WTC11 (cell line): ENCODE data around the gene CPAMD8. TPM values are rescaled to one million over a fixed set of nuclear protein-coding genes. Genes with fewer than 3 reads are reported as not detected.

Experiments
- ATAC-seq: fragments of 200-7000 bp; cut with Tn5 transposase; 2 replicates; pipeline ENCODE4 v1.10.0; 2021; ENCODE audit warnings: mild to moderate bottlenecking, moderate library complexity
- CTCF ChIA-PET: fragments of 300-600 bp; sonication (Branson Sonifier 250); formaldehyde crosslinking; loops from one replicate; lab custom pipeline; 2021; ENCODE audit warnings: antibody characterized with exemption; lab: Charles Lee
- POLR2A ChIA-PET: fragments of 350-600 bp; sonication (Branson Sonifier 250); formaldehyde crosslinking; loops from one replicate; lab custom pipeline; 2021; ENCODE audit warnings: antibody characterized with exemption; lab: Charles Lee
- DNase-seq: peaks from one replicate; pipeline ENCODE4 v3.0.0; 2021; ENCODE audit warnings: low spot score
- H3K27ac Mint-ChIP-seq: 2 replicates; pipeline ENCODE4 v1.8.0; 2021; ENCODE audit warnings: mixed read lengths
- H3K27me3 Mint-ChIP-seq: 2 replicates; pipeline ENCODE4 v1.8.0; 2021; ENCODE audit warnings: low read depth, mild to moderate bottlenecking, moderate library complexity, mixed read lengths
- H3K36me3 Mint-ChIP-seq: 2 replicates; pipeline ENCODE4 v1.8.0; 2021; ENCODE audit warnings: mixed read lengths
- H3K4me1 Mint-ChIP-seq: 2 replicates; pipeline ENCODE4 v1.8.0; 2022; ENCODE audit warnings: mixed read lengths
- H3K4me3 Mint-ChIP-seq: 2 replicates; pipeline ENCODE4 v1.8.0; 2021; ENCODE audit warnings: mild to moderate bottlenecking, moderate library complexity, mixed read lengths
- H3K9me3 Mint-ChIP-seq: 2 replicates; pipeline ENCODE4 v1.8.0; 2021; ENCODE audit warnings: mixed read lengths
- ESRRA ChIP-seq: sonication (generic); formaldehyde crosslinking; IDR thresholded peaks from 2 replicates; pipeline ENCODE4 v1.8.1; 2022; ENCODE audit warnings: mild to moderate bottlenecking, missing genetic modification reagents, borderline replicate concordance
- ETV6 ChIP-seq: sonication (generic); formaldehyde crosslinking; IDR thresholded peaks from 2 replicates; pipeline ENCODE4 v1.8.1; 2022; ENCODE audit warnings: mild to moderate bottlenecking, missing genetic modification reagents
- GABPB1 ChIP-seq: sonication (generic); formaldehyde crosslinking; IDR thresholded peaks from 2 replicates; pipeline ENCODE4 v1.8.1; 2023; ENCODE audit warnings: mild to moderate bottlenecking, missing genetic modification reagents
- HMGA2 ChIP-seq: fragments of 250-450 bp; sonication (Bioruptor Pico); IDR thresholded peaks from 2 replicates; pipeline ENCODE4 v1.4.0; 2021; ENCODE audit warnings: mild to moderate bottlenecking, moderate library complexity
- IRF2 ChIP-seq: sonication (generic); formaldehyde crosslinking; IDR thresholded peaks from 2 replicates; pipeline ENCODE4 v1.8.0; 2022; ENCODE audit warnings: low read depth, missing genetic modification reagents, borderline replicate concordance
- NFYB ChIP-seq: sonication (generic); formaldehyde crosslinking; conservative IDR thresholded peaks from 2 replicates; pipeline ENCODE4 v1.8.0; 2022; ENCODE audit warnings: low read depth, missing genetic modification reagents
- OVOL2 ChIP-seq: fragments of 250-450 bp; sonication (Bioruptor Pico); IDR thresholded peaks from 2 replicates; pipeline ENCODE4 v1.9.0; 2021; ENCODE audit warnings: mild to moderate bottlenecking, borderline replicate concordance
- RORB ChIP-seq: fragments of 250-450 bp; sonication (Bioruptor Pico); IDR thresholded peaks from 2 replicates; pipeline ENCODE4 v1.9.0; 2021; ENCODE audit warnings: mild to moderate bottlenecking
- ZNF138 ChIP-seq: sonication (generic); formaldehyde crosslinking; conservative IDR thresholded peaks from 2 replicates; pipeline ENCODE4 v1.8.1; 2022; ENCODE audit warnings: mild to moderate bottlenecking, moderate library complexity, missing genetic modification reagents
- total RNA-seq: library from RNA; stranded (reverse); gene quantifications from 3 replicates; pipeline ENCODE4 v1.2.3, GENCODE V29; 2021
- TF ChIP-seq, protein P1 (sequence below): sonication (generic); formaldehyde crosslinking; IDR thresholded peaks from 2 replicates; pipeline ENCODE4 v1.8.0; 2023; ENCODE audit warnings: mild to moderate bottlenecking, missing genetic modification reagents
- TF ChIP-seq, protein P2 (sequence below): sonication (generic); formaldehyde crosslinking; IDR thresholded peaks from 2 replicates; pipeline ENCODE4 v1.8.1; 2023; ENCODE audit warnings: mild to moderate bottlenecking, missing genetic modification reagents, borderline replicate concordance
- TF ChIP-seq, protein P3 (sequence below): sonication (generic); formaldehyde crosslinking; IDR thresholded peaks from 2 replicates; pipeline ENCODE4 v1.8.1; 2022; ENCODE audit warnings: low read depth, missing genetic modification reagents, borderline replicate concordance
- TF ChIP-seq, protein P4 (sequence below): sonication (generic); formaldehyde crosslinking; IDR thresholded peaks from 2 replicates; pipeline ENCODE4 v1.8.0; 2022; ENCODE audit warnings: mild to moderate bottlenecking, missing genetic modification reagents
- TF ChIP-seq, protein P5 (sequence below): sonication (generic); formaldehyde crosslinking; IDR thresholded peaks from 2 replicates; pipeline ENCODE4 v1.8.1; 2023; ENCODE audit warnings: mild to moderate bottlenecking, moderate library complexity, missing genetic modification reagents
- TF ChIP-seq, protein P6 (sequence below): sonication (generic); formaldehyde crosslinking; IDR thresholded peaks from 2 replicates; pipeline ENCODE4 v1.8.0; 2023; ENCODE audit warnings: missing genetic modification reagents
- TF ChIP-seq, protein P7 (sequence below): sonication (generic); formaldehyde crosslinking; IDR thresholded peaks from 2 replicates; pipeline ENCODE4 v1.8.0; 2022; ENCODE audit warnings: mild to moderate bottlenecking, missing genetic modification reagents

The CPAMD8 gene
- total RNA-seq, 1 experiment from 2014 or later, result 6.9 TPM

DNA sequence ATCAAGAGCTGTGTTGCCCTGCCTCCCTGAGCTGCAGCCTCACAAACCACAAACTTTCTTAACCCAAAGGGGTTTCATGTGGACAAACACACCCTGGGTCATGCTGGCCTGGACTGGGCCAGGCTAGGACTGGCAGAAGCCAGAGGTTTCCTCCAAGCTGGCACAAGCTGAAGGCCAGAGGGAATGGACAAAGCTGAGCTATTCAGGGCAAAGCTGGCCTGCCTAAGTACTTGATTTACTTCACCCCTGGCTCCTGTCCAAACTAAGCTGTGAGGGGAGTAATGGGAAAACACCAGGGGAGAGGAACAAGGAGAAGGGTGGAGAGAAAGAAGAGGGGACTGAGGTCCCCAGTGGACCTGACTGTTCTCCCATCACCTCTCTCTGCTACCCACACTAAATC, 6.2 kb downstream of the CPAMD8 start:
- POLR2A ChIA-PET, result no interaction called here

More for the DNA sequence above, 6.2 kb downstream of the CPAMD8 start:
- TF ChIP-seq OVOL2 (CRISPR knock-in tag) (no peak), NFYB (CRISPR knock-in tag) (no peak), HMGA2 (no peak), GABPB1 (CRISPR knock-in tag) (no peak), IRF2 (CRISPR knock-in tag) (no peak), ETV6 (CRISPR knock-in tag) (no peak), RORB (CRISPR knock-in tag) (no peak), ESRRA (CRISPR knock-in tag) (no peak), ZNF138 (CRISPR knock-in tag) (no peak)
- TF ChIP-seq, protein P1, sequence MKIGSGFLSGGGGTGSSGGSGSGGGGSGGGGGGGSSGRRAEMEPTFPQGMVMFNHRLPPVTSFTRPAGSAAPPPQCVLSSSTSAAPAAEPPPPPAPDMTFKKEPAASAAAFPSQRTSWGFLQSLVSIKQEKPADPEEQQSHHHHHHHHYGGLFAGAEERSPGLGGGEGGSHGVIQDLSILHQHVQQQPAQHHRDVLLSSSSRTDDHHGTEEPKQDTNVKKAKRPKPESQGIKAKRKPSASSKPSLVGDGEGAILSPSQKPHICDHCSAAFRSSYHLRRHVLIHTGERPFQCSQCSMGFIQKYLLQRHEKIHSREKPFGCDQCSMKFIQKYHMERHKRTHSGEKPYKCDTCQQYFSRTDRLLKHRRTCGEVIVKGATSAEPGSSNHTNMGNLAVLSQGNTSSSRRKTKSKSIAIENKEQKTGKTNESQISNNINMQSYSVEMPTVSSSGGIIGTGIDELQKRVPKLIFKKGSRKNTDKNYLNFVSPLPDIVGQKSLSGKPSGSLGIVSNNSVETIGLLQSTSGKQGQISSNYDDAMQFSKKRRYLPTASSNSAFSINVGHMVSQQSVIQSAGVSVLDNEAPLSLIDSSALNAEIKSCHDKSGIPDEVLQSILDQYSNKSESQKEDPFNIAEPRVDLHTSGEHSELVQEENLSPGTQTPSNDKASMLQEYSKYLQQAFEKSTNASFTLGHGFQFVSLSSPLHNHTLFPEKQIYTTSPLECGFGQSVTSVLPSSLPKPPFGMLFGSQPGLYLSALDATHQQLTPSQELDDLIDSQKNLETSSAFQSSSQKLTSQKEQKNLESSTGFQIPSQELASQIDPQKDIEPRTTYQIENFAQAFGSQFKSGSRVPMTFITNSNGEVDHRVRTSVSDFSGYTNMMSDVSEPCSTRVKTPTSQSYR (CRISPR knock-in tag), result no peak
- TF ChIP-seq, protein P2, sequence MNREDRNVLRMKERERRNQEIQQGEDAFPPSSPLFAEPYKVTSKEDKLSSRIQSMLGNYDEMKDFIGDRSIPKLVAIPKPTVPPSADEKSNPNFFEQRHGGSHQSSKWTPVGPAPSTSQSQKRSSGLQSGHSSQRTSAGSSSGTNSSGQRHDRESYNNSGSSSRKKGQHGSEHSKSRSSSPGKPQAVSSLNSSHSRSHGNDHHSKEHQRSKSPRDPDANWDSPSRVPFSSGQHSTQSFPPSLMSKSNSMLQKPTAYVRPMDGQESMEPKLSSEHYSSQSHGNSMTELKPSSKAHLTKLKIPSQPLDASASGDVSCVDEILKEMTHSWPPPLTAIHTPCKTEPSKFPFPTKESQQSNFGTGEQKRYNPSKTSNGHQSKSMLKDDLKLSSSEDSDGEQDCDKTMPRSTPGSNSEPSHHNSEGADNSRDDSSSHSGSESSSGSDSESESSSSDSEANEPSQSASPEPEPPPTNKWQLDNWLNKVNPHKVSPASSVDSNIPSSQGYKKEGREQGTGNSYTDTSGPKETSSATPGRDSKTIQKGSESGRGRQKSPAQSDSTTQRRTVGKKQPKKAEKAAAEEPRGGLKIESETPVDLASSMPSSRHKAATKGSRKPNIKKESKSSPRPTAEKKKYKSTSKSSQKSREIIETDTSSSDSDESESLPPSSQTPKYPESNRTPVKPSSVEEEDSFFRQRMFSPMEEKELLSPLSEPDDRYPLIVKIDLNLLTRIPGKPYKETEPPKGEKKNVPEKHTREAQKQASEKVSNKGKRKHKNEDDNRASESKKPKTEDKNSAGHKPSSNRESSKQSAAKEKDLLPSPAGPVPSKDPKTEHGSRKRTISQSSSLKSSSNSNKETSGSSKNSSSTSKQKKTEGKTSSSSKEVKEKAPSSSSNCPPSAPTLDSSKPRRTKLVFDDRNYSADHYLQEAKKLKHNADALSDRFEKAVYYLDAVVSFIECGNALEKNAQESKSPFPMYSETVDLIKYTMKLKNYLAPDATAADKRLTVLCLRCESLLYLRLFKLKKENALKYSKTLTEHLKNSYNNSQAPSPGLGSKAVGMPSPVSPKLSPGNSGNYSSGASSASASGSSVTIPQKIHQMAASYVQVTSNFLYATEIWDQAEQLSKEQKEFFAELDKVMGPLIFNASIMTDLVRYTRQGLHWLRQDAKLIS (CRISPR knock-in tag), result no peak
- TF ChIP-seq, protein P3, sequence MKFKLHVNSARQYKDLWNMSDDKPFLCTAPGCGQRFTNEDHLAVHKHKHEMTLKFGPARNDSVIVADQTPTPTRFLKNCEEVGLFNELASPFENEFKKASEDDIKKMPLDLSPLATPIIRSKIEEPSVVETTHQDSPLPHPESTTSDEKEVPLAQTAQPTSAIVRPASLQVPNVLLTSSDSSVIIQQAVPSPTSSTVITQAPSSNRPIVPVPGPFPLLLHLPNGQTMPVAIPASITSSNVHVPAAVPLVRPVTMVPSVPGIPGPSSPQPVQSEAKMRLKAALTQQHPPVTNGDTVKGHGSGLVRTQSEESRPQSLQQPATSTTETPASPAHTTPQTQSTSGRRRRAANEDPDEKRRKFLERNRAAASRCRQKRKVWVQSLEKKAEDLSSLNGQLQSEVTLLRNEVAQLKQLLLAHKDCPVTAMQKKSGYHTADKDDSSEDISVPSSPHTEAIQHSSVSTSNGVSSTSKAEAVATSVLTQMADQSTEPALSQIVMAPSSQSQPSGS (CRISPR knock-in tag), result no peak
- TF ChIP-seq, protein P4, sequence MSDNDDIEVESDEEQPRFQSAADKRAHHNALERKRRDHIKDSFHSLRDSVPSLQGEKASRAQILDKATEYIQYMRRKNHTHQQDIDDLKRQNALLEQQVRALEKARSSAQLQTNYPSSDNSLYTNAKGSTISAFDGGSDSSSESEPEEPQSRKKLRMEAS (CRISPR knock-in tag), result no peak
- TF ChIP-seq, protein P5, sequence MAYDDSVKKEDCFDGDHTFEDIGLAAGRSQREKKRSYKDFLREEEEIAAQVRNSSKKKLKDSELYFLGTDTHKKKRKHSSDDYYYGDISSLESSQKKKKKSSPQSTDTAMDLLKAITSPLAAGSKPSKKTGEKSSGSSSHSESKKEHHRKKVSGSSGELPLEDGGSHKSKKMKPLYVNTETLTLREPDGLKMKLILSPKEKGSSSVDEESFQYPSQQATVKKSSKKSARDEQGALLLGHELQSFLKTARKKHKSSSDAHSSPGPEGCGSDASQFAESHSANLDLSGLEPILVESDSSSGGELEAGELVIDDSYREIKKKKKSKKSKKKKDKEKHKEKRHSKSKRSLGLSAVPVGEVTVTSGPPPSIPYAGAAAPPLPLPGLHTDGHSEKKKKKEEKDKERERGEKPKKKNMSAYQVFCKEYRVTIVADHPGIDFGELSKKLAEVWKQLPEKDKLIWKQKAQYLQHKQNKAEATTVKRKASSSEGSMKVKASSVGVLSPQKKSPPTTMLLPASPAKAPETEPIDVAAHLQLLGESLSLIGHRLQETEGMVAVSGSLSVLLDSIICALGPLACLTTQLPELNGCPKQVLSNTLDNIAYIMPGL (CRISPR knock-in tag), result no peak
- TF ChIP-seq, protein P6, sequence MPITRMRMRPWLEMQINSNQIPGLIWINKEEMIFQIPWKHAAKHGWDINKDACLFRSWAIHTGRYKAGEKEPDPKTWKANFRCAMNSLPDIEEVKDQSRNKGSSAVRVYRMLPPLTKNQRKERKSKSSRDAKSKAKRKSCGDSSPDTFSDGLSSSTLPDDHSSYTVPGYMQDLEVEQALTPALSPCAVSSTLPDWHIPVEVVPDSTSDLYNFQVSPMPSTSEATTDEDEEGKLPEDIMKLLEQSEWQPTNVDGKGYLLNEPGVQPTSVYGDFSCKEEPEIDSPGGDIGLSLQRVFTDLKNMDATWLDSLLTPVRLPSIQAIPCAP (CRISPR knock-in tag), result no peak
- TF ChIP-seq, protein P7, sequence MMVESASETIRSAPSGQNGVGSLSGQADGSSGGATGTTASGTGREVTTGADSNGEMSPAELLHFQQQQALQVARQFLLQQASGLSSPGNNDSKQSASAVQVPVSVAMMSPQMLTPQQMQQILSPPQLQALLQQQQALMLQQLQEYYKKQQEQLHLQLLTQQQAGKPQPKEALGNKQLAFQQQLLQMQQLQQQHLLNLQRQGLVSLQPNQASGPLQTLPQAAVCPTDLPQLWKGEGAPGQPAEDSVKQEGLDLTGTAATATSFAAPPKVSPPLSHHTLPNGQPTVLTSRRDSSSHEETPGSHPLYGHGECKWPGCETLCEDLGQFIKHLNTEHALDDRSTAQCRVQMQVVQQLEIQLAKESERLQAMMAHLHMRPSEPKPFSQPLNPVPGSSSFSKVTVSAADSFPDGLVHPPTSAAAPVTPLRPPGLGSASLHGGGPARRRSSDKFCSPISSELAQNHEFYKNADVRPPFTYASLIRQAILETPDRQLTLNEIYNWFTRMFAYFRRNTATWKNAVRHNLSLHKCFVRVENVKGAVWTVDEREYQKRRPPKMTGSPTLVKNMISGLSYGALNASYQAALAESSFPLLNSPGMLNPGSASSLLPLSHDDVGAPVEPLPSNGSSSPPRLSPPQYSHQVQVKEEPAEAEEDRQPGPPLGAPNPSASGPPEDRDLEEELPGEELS (CRISPR knock-in tag), result no peak
- Mint-ChIP-seq H3K9me3 (peaks cover 42% of the 10 kb centered on the region), H3K27ac (no peak overlapping the region), H3K27me3 (peaks cover 23% of the 10 kb centered on the region), H3K4me1 (no peaks in the 10 kb centered on the region; the same call in 1 of the 2 replicates), H3K36me3 (peaks cover 27% of the 10 kb centered on the region), H3K4me3 (no peak overlapping the region)
- ATAC-seq (no peak), DNase-seq (no peak)
- CTCF ChIA-PET, result no interaction called here
